GM12878 (cell line): ENCODE measurements around the gene CTNNBL1. TPM values are rescaled to one million over a fixed set of nuclear protein-coding genes. Genes with fewer than 3 reads are reported as not detected.

Source experiments
- ATAC-seq: fragments of 200-7000 bp; cut with Tn5 transposase; 3 replicates; pipeline ENCODE4 v1.9.1; 2020; ENCODE audit warnings: mild to moderate bottlenecking, moderate library complexity
- BruUV-seq: library from RNA; stranded (reverse); fragments of 400-500 nt; replicated peaks from 2 replicates; lab custom pipeline; 2021; lab: Mats Ljungman, UMichigan
- CTCF ChIA-PET: fragments of 300-600 bp; sonication (Branson Sonifier 250); formaldehyde crosslinking; extraction: SDS; loops from one replicate; lab custom pipeline; 2021; ENCODE audit warnings: inconsistent platforms; lab: Yijun Ruan, JAX
- POLR2A ChIA-PET: fragments of 350-600 bp; formaldehyde crosslinking; extraction: SDS; loops from one replicate; lab custom pipeline; 2021; ENCODE audit warnings: inconsistent platforms; lab: Charles Lee
- RAD21 ChIA-PET: fragments of 300-600 bp; sonication (Branson Sonifier 250); formaldehyde crosslinking; loops from one replicate; lab custom pipeline; 2023; ENCODE audit warnings: antibody characterized with exemption; ENCODE audit not compliant: unreplicated experiment; lab: Charles Lee
- SMC1A ChIA-PET: fragments of 300-600 bp; sonication (Branson Sonifier 250); formaldehyde crosslinking; loops from one replicate; lab custom pipeline; 2023; ENCODE audit not compliant: unreplicated experiment, uncharacterized antibody; lab: Charles Lee
- DNase-seq: peaks from one replicate; pipeline ENCODE4 v3.0.0-alpha.2; 2011; ENCODE audit warnings: low read depth, low spot score
- FAIRE-seq: peaks from 3 replicates; lab custom pipeline; 2011; peaks lifted over from hg19 to GRCh38; lab: Jason Lieb, UNC
- H2AFZ ChIP-seq: 2 replicates; pipeline ENCODE4 v1.6.0; 2011; ENCODE audit warnings: low read depth, low read length, control low read depth; ENCODE audit not compliant: control insufficient read depth
- H3K27ac ChIP-seq: 2 replicates; pipeline ENCODE4 v1.5.1; 2011; ENCODE audit warnings: control low read depth; ENCODE audit not compliant: control insufficient read depth, insufficient read depth
- H3K27me3 ChIP-seq, 2 experiments: replicated peaks in 1 of 2; 2 replicates each; pipeline versions ENCODE4 v1.6.0 to v1.6.1; 2011; ENCODE audit warnings: low read length in 1 of 2; ENCODE audit not compliant: control insufficient read depth in 2 of 2, insufficient read depth in 2 of 2
- H3K36me3 ChIP-seq, 2 experiments: 2 replicates each; pipeline ENCODE4 v1.5.1; 2011; ENCODE audit warnings: low read length in 1 of 2; ENCODE audit not compliant: control insufficient read depth in 2 of 2, insufficient read depth in 2 of 2
- H3K4me1 ChIP-seq: 2 replicates; pipeline ENCODE4 v1.6.1; 2011; ENCODE audit warnings: mild to moderate bottlenecking, low read length, moderate library complexity, mixed read lengths; ENCODE audit not compliant: control insufficient read depth, insufficient read depth
- H3K4me2 ChIP-seq: 2 replicates; pipeline ENCODE4 v1.6.0; 2011; ENCODE audit warnings: control low read depth; ENCODE audit not compliant: control insufficient read depth, insufficient read depth
- H3K4me3 ChIP-seq: fragments of 200-600 bp; sonication (generic); 2 replicates; pipeline ENCODE4 v1.5.1; 2016
- H3K79me2 ChIP-seq: 2 replicates; pipeline ENCODE4 v1.6.0; 2011; ENCODE audit warnings: low read length; ENCODE audit not compliant: control insufficient read depth, insufficient read depth
- H3K9ac ChIP-seq: 2 replicates; pipeline ENCODE4 v1.8.0; 2011; ENCODE audit warnings: low read length, control low read depth, mixed read lengths; ENCODE audit not compliant: control insufficient read depth, insufficient read depth
- H3K9me3 ChIP-seq: replicated peaks from 3 replicates; pipeline ENCODE4 v1.5.1; 2011; ENCODE audit warnings: mild to moderate bottlenecking, low read length; ENCODE audit not compliant: control insufficient read depth, insufficient read depth
- H4K20me1 ChIP-seq: 2 replicates; pipeline ENCODE4 v1.6.0; 2011; ENCODE audit not compliant: control insufficient read depth, insufficient read depth
- GABPA ChIP-seq: IDR thresholded peaks from 2 replicates; pipeline ENCODE4 v1.6.1; 2014; ENCODE audit warnings: antibody characterized with exemption, low read depth, mild to moderate bottlenecking, inconsistent platforms
- HDAC2 ChIP-seq: fragments of 200-600 bp; sonication (generic); IDR thresholded peaks from 2 replicates; pipeline ENCODE4 v1.6.1; 2017
- JUNB ChIP-seq: IDR thresholded peaks from 2 replicates; pipeline ENCODE4 v1.6.1; 2016; ENCODE audit warnings: antibody characterized with exemption, mild to moderate bottlenecking
- POLR2AphosphoS2 ChIP-seq: IDR thresholded peaks from 2 replicates; pipeline ENCODE4 v1.6.1; 2011; ENCODE audit warnings: low read depth, mild to moderate bottlenecking, low read length, improper control_type of control experiment, moderate library complexity
- RBBP5 ChIP-seq: fragments of 200-600 bp; sonication (generic); conservative IDR thresholded peaks from 2 replicates; pipeline ENCODE4 v1.6.1; 2016
- RCOR1 ChIP-seq: conservative IDR thresholded peaks from 2 replicates; pipeline ENCODE4 v1.6.1; 2012; ENCODE audit warnings: low read depth, low read length, improper control_type of control experiment
- SMAD1 ChIP-seq: fragments of 450-650 bp; IDR thresholded peaks from 2 replicates; pipeline ENCODE4 v1.6.1; 2018; ENCODE audit warnings: mild to moderate bottlenecking, low read depth; ENCODE audit not compliant: partially characterized antibody
- STAT1 ChIP-seq: fragments of 450-650 bp; conservative IDR thresholded peaks from 2 replicates; pipeline ENCODE4 v1.6.1; 2014; ENCODE audit warnings: antibody characterized with exemption, mild to moderate bottlenecking
- ZNF274 ChIP-seq: IDR thresholded peaks from one replicate; pipeline ENCODE4 v1.8.0; 2011; ENCODE audit not compliant: insufficient read length, insufficient read depth
- ZNF622 ChIP-seq: fragments of 450-650 bp; IDR thresholded peaks from 2 replicates; pipeline ENCODE4 v1.6.1; 2017; ENCODE audit warnings: mild to moderate bottlenecking, inconsistent platforms
- WGBS: methylation state at CpG from one replicate; pipeline ENCODE4 v1.1.6; 2016; ENCODE audit warnings: low lambda C conversion rate; ENCODE audit not compliant: insufficient replicate concordance, insufficient coverage; ENCODE audit errors: missing lambda C conversion rate; 5-methylcytosine and 5-hydroxymethylcytosine counted together
- in situ Hi-C: fragments of 300-500 bp; cut with MboI; formaldehyde crosslinking; loops from 9 replicates; pipeline ENCODE4 v1.14.3; 2018; ENCODE audit warnings: mixed read lengths
- intact Hi-C: fragments of 100-400 bp; cut with micrococcal nuclease; formaldehyde crosslinking; loops from one replicate; pipeline ENCODE4 v1.14.2; 2022; ENCODE audit not compliant: unreplicated experiment
- polyA plus RNA-seq, 11 experiments: library from polyadenylated mRNA; depleted of rRNA in 4 of 11; unstranded in 6 of 11; stranded (reverse) in 5 of 11; fragments of >200 nt; fragmentation: Nextera tagmentation in 4 of 11; fragmentation: Illumina TruSeq in 1 of 11; extraction: Ambion mirVana in 4 of 11; extraction: Trizol in 1 of 11; gene quantifications; 1 replicate in 1 of 11; 2 replicates in 10 of 11; pipeline versions ENCODE4 v1.2.1 to v1.2.3, GENCODE V29; 2011 to 2016; ENCODE audit warnings: inconsistent platforms in 2 of 11, missing spikeins in 2 of 11, low read depth in 1 of 11
- total RNA-seq, 4 experiments: library from RNA; depleted of rRNA in 3 of 4; stranded (reverse); fragments of >200 nt in 3 of 4; fragmentation: Illumina TruSeq in 1 of 4; extraction: Trizol in 1 of 4; gene quantifications; 2 replicates each; pipeline versions ENCODE4 v1.2.1 to v1.2.3, GENCODE V29; 2013 to 2021
- TF ChIP-seq, protein P1 (sequence below): IDR thresholded peaks from 2 replicates; pipeline ENCODE4 v1.6.1; 2012; ENCODE audit warnings: low read depth, low read length, improper control_type of control experiment
- TF ChIP-seq, protein P2 (sequence below): fragments of 450-650 bp; IDR thresholded peaks from 2 replicates; pipeline ENCODE4 v1.6.1; 2017; ENCODE audit warnings: low read depth, mild to moderate bottlenecking, moderate library complexity
- TF ChIP-seq, protein P3 (sequence below): fragments of 150-350 bp; IDR thresholded peaks from 2 replicates; pipeline ENCODE4 v1.6.1; 2016; ENCODE audit warnings: low read depth, low read length
- TF ChIP-seq, protein P4 (sequence below), 3 experiments: IDR thresholded peaks in 2 of 3; conservative IDR thresholded peaks in 1 of 3; 2 replicates each; pipeline ENCODE4 v1.5.1; 2011; ENCODE audit warnings: low read depth in 3 of 3, low read length in 3 of 3, mild to moderate bottlenecking in 3 of 3, control low read depth in 2 of 3, moderate library complexity in 2 of 3, inconsistent platforms in 1 of 3, mixed read lengths in 1 of 3; ENCODE audit not compliant: control insufficient read depth in 2 of 3, insufficient read depth in 1 of 3; ENCODE audit errors: extremely low read depth in 1 of 3

Gene CTNNBL1
- total and polyA plus RNA-seq, 10 of the 15 experiments (the other 5 are each of a cell fraction or from before 2014, with no cell fraction given), result 43.1 to 102 (median 67.8) TPM

GRCh38 chr20:37881601-37882343, 187.9 kb downstream of the CTNNBL1 start (continued):
- TF ChIP-seq ZNF622 (no peak), ZNF274 (no peak), POLR2AphosphoS2 (no peak), STAT1 (no peak), JUNB (no peak)
- TF ChIP-seq, protein P1, sequence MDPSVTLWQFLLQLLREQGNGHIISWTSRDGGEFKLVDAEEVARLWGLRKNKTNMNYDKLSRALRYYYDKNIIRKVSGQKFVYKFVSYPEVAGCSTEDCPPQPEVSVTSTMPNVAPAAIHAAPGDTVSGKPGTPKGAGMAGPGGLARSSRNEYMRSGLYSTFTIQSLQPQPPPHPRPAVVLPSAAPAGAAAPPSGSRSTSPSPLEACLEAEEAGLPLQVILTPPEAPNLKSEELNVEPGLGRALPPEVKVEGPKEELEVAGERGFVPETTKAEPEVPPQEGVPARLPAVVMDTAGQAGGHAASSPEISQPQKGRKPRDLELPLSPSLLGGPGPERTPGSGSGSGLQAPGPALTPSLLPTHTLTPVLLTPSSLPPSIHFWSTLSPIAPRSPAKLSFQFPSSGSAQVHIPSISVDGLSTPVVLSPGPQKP, result no peak
- TF ChIP-seq, protein P2, sequence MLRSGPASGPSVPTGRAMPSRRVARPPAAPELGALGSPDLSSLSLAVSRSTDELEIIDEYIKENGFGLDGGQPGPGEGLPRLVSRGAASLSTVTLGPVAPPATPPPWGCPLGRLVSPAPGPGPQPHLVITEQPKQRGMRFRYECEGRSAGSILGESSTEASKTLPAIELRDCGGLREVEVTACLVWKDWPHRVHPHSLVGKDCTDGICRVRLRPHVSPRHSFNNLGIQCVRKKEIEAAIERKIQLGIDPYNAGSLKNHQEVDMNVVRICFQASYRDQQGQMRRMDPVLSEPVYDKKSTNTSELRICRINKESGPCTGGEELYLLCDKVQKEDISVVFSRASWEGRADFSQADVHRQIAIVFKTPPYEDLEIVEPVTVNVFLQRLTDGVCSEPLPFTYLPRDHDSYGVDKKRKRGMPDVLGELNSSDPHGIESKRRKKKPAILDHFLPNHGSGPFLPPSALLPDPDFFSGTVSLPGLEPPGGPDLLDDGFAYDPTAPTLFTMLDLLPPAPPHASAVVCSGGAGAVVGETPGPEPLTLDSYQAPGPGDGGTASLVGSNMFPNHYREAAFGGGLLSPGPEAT, result no peak

DNA sequence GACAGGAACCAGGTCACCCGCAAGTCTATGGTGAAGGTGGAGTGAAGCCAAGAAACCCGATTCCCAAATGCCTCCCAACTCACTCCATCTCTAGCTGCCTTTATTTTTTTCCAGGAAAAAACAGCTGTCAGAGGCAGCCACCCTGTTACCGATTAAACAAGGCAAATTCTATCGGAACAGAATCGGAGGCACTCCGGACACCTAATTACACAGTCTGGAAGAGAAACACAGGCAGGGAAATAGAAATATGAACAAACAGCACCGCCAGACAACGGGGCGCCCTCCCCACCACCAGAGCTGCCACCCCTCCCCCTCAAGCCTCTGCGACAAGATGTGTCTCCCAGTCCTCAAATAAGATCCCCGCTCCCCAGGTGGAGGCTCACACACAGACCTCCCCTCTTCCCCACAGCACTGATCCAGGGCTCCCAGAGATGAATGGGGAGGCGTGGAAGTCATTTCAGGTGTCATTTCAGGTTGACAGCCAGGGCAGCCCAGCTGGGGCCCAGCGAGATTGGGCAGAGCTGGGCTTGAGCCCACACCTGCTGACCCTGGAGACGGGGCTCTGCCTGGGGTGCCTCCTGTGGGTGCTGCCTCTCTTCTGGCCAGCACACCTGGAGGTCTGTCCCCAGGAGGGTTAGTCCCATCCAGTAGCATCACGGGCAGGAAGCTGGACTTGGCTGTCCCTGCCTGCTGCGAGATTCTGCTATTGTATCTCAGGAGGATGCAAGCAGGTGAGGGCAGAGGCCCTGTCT, 189.3 kb downstream of the CTNNBL1 start:
- Histone ChIP-seq H3K27me3 (no peaks in the 10 kb centered on the region), H3K27ac (no peak overlapping the region), H3K9ac (no peak overlapping the region), H3K4me3 (no peak overlapping the region), H2AFZ (no peak overlapping the region), H3K36me3 (no peaks in the 10 kb centered on the region), H3K4me1 (no peaks in the 10 kb centered on the region), H3K9me3 (no peaks in the 10 kb centered on the region), H4K20me1 (no peaks in the 10 kb centered on the region), H3K4me2 (no peak overlapping the region), H3K79me2 (no peaks in the 10 kb centered on the region)
- FAIRE-seq, result no peak
- ChIA-PET CTCF (no interaction called here), SMC1A (no interaction called here), RAD21 (no interaction called here), POLR2A (no interaction called here)
- in situ Hi-C loops (no loop called here), intact Hi-C loops (no loop called here)
- no peak for ATAC-seq
- DNase-seq, result no peak
- no TSS peak for BruUV-seq
- WGBS, result 48% methylated on average over 12 of the region's 16 CpGs
- TF ChIP-seq HDAC2 (no peak), RBBP5 (no peak), RCOR1 (no peak), SMAD1 (no peak), GABPA (no peak)
- TF ChIP-seq, protein P3, sequence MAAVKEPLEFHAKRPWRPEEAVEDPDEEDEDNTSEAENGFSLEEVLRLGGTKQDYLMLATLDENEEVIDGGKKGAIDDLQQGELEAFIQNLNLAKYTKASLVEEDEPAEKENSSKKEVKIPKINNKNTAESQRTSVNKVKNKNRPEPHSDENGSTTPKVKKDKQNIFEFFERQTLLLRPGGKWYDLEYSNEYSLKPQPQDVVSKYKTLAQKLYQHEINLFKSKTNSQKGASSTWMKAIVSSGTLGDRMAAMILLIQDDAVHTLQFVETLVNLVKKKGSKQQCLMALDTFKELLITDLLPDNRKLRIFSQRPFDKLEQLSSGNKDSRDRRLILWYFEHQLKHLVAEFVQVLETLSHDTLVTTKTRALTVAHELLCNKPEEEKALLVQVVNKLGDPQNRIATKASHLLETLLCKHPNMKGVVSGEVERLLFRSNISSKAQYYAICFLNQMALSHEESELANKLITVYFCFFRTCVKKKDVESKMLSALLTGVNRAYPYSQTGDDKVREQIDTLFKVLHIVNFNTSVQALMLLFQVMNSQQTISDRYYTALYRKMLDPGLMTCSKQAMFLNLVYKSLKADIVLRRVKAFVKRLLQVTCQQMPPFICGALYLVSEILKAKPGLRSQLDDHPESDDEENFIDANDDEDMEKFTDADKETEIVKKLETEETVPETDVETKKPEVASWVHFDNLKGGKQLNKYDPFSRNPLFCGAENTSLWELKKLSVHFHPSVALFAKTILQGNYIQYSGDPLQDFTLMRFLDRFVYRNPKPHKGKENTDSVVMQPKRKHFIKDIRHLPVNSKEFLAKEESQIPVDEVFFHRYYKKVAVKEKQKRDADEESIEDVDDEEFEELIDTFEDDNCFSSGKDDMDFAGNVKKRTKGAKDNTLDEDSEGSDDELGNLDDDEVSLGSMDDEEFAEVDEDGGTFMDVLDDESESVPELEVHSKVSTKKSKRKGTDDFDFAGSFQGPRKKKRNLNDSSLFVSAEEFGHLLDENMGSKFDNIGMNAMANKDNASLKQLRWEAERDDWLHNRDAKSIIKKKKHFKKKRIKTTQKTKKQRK, result no peak
- TF ChIP-seq, protein P4, sequence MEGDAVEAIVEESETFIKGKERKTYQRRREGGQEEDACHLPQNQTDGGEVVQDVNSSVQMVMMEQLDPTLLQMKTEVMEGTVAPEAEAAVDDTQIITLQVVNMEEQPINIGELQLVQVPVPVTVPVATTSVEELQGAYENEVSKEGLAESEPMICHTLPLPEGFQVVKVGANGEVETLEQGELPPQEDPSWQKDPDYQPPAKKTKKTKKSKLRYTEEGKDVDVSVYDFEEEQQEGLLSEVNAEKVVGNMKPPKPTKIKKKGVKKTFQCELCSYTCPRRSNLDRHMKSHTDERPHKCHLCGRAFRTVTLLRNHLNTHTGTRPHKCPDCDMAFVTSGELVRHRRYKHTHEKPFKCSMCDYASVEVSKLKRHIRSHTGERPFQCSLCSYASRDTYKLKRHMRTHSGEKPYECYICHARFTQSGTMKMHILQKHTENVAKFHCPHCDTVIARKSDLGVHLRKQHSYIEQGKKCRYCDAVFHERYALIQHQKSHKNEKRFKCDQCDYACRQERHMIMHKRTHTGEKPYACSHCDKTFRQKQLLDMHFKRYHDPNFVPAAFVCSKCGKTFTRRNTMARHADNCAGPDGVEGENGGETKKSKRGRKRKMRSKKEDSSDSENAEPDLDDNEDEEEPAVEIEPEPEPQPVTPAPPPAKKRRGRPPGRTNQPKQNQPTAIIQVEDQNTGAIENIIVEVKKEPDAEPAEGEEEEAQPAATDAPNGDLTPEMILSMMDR (IDR thresholded peaks at IDR 0.05 in 2 of 3, conservative IDR thresholded peaks at IDR 0.05 in 1 of 3; ENCODE audit: control insufficient read depth in 2 of 3, extremely low read depth in 1 of 3, insufficient read depth in 1 of 3, low read depth in 3 of 3, low read length in 3 of 3), result no peak
